ENCODE measurements around the gene CALML6.
A peak's percentile ranks its signal among the peaks of the same experiment; 100 is the strongest.

CALML6 gene

GRCh38 chr1:1892079-1892762 is 22.8 kb upstream of the CALML6 start:
- DNase-seq (ENCODE audit: low spot score) = no peak

GRCh38 chr1:1892763-1893120 is 22.3 kb upstream of the CALML6 start:
- DNase-seq (ENCODE audit: low spot score) = no peak

DNA sequence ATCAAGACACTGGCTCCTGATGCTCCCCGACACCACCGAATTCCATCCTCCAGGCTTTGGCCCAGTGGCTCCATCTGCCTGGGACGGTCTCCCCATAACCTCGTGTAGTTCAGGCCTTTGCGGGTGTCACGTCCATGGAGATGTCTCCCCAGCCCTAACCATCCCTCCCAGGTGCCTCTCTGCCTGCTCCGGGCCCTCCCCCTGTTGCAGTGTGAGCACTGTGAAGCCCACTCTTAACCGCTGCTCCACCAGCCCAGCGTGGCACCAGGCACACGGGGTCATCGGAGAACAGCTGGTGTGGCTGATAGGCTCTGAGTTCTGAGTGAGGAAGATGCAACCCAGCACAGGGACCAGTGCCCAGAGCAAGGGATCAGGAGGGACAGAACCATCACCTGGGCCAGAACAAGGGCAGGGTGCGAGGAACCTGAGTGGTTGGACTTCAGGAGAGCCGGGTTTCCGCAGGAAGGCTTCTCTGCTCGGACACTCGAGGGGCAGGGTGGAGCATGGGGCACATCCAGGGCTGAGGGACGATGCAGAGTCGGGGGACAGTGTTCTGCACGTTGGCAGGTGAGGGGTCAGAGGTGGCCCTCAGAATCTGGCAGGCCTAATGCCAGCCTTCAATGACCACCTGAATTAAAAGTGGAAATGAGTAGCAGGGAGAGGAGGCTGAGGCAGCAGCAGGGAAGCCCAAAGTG is 21.6 kb upstream of the CALML6 start:
- DNase-seq (ENCODE audit: low spot score) = no peak

DNA sequence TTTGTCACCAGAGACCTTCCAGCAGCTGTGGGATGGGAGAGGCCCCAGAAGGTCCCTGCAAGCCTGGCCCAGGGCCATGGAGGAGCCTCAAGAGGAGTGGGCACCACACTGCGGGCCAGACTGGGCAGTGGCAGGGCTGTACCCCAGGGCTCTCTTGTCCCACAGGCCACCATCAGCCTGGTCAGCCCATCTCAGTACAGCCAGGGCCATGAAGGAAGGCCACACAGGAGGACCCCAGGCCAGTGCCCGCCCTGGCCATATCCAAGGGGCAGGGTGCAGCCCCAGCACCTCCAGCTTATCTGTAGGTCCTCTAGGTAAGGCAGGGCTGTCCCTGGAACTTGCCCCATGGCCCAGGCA is 21.1 kb upstream of the CALML6 start:
- no peak for DNase-seq (ENCODE audit: low spot score)

- no peak for DNase-seq (ENCODE audit: low spot score)
Observed at GRCh38 chr1:1894354-1895059, 20.6 kb upstream of the CALML6 start.

DNA sequence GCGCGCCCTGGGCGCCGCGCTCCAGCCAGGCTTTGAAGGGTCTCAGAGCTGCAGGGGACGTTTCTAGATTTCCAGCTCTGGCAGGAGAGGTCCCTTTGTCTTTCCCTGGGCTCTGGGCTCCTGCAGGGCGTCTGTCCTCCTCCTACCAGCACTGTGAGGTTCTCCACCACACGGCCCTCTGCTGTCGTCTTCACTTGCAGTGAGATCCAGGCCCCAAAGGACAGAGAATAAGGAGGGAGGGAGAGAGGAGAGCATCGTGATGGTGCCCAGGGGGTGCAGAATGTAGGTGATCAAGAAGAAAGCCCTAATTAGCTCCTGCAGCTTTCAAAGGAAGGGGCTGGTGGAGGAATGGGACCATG is 20.0 kb upstream of the CALML6 start:
- no peak for DNase-seq (ENCODE audit: low spot score)

DNA sequence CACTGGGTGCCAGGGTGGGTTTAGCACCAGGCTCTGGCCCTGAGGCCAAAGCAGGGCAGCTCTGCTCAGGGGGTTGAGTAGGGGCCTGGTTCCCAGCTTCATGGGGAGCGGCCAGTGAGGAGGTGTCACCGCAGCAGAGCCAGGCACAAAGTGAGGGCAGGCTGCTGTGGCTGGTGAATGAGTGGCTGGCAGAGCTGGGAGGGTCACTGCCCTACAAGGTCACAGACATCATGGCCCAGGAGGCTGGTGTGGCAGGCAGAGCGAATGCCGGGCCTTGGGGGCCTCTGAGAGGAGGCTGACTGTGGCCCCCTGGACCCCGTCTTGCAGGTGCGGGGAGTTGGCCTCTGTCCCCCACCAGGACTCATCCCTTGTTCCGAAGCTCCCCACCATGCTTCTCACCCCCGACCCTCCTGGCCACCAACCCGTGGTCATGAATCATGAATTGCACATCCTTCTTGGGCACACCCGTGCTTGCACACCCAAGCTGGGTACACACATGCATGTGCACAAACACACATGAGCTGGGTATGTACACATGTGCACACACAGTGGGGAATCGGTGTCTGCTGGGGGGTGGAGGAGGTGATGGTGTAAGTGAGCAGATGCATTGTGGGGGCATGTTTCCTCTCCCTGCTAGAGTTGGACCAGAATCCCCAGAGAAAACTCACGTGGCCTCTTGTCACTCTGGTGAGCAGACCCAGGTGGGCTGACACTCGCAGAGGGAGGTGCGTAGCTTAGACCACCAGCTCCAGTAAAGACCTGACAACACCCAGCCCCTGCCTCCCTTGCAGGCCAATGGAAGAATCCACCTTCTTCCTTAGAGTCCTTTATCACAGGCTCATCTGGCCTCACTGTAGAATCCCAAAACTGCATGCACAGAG is 19.4 kb upstream of the CALML6 start:
- no peak for DNase-seq (ENCODE audit: low spot score)

DNA sequence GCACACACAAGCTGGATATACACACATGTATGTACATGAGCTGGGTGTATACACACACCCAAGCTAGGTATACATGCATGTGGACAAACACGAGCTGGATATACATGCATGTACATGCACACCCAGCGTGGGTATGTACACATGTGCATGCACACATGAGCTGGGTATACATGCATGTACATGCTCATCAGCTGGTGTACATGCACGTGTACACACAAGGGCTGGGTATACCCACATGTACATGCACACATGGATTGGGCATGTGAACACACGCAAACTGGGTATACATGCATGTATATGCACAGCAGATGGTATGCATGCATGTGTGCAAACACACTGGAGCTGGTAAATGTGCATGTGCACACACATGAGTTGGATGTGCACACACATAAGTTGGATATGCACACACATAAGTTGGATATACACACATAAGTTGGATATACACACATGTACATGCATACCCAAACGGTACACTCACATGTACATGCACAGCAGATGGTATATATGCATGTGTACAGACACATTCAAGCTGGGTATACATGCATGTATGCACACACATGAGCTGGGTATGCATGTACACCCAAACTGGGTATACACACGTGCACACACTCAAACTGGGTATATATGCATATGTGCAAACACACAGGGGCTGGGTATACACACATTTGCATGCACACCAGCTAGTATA is 16.7 kb upstream of the CALML6 start:
- no peak for DNase-seq (ENCODE audit: low spot score)

- DNase-seq (ENCODE audit: low spot score) = no peak
Observed at GRCh38 chr1:1899266-1899966, 15.6 kb upstream of the CALML6 start.

DNA sequence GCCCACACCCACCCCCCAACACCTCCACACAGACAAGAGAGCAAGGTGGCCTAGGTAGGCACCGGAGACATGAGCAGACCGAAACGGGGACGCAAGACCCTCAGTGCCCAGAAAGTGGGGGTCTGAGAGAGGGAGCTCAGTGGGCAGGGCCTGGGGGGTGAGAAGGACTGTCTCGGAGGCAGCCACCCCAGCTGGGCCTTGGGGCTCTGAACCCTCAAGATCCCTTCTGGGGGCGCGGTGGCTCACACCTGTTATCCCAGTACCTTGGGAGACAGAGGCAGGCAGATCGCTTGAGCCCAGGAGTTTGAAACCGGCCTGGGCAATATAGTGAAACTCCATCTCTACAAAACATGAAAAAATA is 15.1 kb upstream of the CALML6 start:
- DNase-seq (ENCODE audit: low spot score) = no peak

DNA sequence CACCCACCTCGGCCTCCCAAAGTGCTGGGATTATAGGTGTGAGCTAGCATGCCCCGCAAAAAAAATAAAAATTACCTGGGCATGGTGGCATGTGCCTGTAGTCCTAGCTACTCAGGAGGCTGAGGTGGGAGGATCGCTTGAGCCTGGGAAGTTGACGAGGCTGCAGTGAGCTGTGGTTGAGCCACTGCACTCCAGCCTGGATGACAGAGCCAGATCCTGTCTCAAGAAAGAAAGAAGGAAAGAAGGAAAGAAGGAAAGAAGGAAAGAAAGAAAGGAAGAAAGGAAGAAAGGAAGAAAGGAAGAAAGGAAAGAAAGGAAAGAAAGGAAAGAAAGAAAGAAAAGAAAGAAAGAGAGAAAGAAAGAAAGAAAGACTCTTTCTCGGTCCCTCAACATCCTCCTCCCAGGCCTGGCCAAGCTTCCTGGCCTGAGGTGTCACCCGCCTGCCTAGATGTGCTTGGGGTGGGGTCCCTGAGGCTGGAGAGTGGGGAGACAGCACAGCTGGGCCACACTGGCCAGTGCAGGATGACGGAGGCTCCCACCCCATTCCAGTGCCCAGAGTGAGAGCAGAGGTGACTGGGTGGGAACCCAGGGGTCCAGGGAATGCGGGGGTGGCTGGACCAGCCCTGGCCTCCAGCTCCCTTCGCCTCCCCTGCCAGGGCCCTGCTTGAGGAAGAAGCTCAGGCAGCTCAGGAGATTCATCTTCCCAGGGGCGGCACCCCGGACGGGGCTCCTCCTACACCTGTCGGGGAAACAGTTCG is 14.0 kb upstream of the CALML6 start:
- DNase-seq (ENCODE audit: low spot score) = no peak

- DNase-seq (ENCODE audit: low spot score) = no peak
Observed at GRCh38 chr1:1901641-1902294, 13.3 kb upstream of the CALML6 start.

GRCh38 chr1:1903224-1903623 is 11.8 kb upstream of the CALML6 start:
- DNase-seq (ENCODE audit: low spot score) = no peak

DNA sequence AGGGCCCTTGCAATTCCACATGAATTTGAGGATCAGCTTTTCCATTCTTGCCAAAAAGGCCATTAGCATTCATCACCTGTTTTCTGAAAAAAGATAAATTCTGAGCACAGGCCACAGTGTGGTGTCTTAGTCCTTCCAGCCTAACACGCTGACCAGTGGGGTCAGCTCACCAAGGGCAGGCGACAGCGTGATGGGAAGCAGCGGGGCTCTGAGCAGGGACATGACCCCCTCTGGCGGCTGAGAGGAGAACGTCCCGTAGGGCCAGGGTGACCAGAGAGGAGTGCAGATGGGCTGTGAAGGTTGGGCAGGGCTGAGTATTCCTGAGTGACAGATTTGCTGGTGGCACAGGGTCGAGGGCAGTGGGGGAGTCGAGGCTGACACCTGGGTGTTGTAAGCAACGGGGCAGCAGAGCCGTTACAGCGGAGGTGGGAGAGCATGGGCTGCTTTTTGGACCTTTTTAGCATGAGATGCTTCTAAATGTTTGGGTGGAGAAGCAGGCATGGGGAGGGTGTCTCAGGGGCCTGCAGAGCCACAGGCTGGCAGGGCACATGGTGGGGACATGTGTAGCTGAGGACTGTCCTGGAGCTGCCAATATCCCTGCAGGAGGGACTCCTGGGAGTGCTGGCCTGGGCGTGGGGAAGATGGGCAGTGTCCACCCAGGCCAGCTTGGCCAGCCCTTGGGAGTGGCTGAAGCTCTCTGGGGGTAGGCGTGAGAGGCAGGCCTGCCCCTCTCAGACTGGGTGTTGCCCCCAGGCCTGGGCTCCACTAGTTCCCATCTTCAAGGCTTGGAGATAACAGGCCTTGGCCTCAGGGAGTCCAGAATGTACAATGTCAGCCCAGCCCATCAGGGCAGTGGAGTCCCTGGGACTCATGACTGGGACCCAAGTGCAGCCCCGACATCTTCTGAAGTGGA is 8.6 kb upstream of the CALML6 start:
- DNase-seq (ENCODE audit: low spot score) = no peak

DNA sequence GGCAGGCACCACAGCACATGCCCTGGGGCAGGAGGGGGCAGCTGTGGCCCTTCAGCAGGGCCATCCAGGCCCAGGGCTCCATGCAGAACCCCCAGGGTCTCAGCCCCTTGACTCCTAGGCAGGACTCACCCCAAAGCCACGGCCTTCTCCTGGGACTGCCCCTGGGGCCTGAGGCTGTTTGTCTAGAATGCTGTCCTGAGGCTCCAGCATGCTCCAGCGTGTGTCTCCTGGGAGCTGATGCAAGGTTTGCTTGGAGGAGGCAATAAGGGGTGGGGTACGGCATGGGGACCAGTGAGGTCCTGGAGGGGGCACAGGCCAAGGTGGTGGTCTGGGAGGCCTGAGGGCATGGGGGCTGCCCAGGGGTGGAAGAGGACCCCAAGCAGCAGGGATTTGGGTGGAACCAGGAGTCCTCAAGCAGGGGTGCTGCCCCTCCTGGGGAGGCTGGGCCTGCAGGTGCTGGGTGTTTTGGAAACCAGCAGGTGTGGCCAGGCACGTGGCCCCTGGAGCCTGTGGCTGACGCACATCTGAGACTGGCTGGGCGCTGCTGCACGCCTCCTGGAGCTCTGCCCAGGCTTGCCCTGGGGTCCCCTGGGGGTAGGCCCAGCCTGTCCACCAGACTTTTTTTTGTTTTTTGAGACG is 7.8 kb upstream of the CALML6 start:
- DNase-seq (ENCODE audit: low spot score) = peak; percentile 64

- DNase-seq (ENCODE audit: low spot score) = peak; percentile 72
Observed at GRCh38 chr1:1908506-1908791, 6.6 kb upstream of the CALML6 start.

DNA sequence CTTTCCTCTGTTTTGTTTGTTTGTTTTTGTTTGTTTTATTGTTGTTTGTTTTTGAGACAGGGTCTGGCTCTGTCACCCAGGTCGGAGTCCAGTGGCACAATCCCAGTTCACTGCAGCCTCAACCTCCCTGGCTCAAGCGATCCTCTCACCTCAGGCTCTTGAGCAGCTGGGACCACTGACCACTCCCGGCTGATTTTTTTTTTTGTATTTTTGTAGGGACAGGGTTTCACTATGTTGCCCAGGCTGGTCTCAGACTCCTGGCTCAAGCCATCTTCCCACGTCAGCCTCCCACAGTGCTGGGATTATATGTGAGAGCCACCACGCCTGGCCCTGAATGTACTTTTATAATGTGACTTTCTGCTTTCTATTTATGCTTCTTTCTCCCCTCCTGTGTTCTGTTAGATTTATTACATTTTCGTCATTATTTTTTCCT is 5.0 kb upstream of the CALML6 start:
- no peak for DNase-seq (ENCODE audit: low spot score)

GRCh38 chr1:1910651-1911331 is 4.3 kb upstream of the CALML6 start:
- DNase-seq (ENCODE audit: low spot score) = peak; percentile 53
